PFSK-1 (cell line): ENCODE data around the gene FRMD3.

ENCODE experiments used
- FOXP2 ChIP-seq: optimal IDR thresholded peaks from 2 replicates; pipeline ENCODE3; 2011; ENCODE audit warnings: borderline replicate concordance, control low read depth, inconsistent platforms; ENCODE audit not compliant: insufficient read depth; ENCODE audit errors: extremely low read length, extremely low read depth
- POLR2AphosphoS5 ChIP-seq: IDR thresholded peaks from 2 replicates; pipeline ENCODE4 v1.6.1; 2012; ENCODE audit warnings: low read depth, mild to moderate bottlenecking, control low read depth, low read length, moderate library complexity
- SIN3A ChIP-seq: IDR thresholded peaks from 2 replicates; pipeline ENCODE4 v1.6.1; 2012; ENCODE audit warnings: mild to moderate bottlenecking, low read length, moderate library complexity, borderline replicate concordance; ENCODE audit not compliant: insufficient read depth
- TAF1 ChIP-seq: IDR thresholded peaks from 2 replicates; pipeline ENCODE4 v1.6.1; 2012; ENCODE audit warnings: low read length, control low read depth, borderline replicate concordance; ENCODE audit not compliant: insufficient read depth
- TF ChIP-seq, protein P1 (sequence below), 2 experiments: IDR thresholded peaks; 2 replicates each; pipeline versions ENCODE4 v1.6.1 to v1.8.0; 2011 to 2012; ENCODE audit warnings: low read depth in 2 of 2, low read length in 2 of 2, control low read depth in 1 of 2, inconsistent platforms in 1 of 2, mild to moderate bottlenecking in 1 of 2, moderate library complexity in 1 of 2; ENCODE audit not compliant: insufficient read depth in 1 of 2

DNA sequence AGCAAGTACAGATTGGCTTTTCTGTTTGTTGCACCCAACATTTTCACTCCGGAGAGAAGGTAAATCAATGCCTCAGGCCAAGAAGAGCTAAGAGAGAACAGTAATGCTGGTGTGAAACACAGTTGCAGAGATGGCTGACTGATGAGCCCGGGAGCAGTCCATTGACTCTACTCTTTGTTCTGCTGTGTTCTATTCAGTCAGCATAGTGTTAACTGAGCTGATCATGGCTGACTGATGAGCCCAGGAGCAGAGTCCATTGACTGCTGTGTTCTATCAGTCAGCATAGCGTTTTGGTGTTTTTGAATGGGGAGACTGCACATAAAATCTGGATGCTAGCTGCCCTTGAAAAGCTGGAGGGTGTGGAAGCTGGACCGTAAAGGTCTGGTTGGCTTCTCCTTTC lies 141.4 kb downstream of the FRMD3 start:
- TF ChIP-seq, protein P1, sequence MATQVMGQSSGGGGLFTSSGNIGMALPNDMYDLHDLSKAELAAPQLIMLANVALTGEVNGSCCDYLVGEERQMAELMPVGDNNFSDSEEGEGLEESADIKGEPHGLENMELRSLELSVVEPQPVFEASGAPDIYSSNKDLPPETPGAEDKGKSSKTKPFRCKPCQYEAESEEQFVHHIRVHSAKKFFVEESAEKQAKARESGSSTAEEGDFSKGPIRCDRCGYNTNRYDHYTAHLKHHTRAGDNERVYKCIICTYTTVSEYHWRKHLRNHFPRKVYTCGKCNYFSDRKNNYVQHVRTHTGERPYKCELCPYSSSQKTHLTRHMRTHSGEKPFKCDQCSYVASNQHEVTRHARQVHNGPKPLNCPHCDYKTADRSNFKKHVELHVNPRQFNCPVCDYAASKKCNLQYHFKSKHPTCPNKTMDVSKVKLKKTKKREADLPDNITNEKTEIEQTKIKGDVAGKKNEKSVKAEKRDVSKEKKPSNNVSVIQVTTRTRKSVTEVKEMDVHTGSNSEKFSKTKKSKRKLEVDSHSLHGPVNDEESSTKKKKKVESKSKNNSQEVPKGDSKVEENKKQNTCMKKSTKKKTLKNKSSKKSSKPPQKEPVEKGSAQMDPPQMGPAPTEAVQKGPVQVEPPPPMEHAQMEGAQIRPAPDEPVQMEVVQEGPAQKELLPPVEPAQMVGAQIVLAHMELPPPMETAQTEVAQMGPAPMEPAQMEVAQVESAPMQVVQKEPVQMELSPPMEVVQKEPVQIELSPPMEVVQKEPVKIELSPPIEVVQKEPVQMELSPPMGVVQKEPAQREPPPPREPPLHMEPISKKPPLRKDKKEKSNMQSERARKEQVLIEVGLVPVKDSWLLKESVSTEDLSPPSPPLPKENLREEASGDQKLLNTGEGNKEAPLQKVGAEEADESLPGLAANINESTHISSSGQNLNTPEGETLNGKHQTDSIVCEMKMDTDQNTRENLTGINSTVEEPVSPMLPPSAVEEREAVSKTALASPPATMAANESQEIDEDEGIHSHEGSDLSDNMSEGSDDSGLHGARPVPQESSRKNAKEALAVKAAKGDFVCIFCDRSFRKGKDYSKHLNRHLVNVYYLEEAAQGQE (IDR thresholded peaks at IDR 0.05; ENCODE audit: insufficient read depth in 1 of 2, low read depth in 2 of 2, low read length in 2 of 2): no peak
- TF ChIP-seq POLR2AphosphoS5 (no peak), SIN3A (no peak), TAF1 (no peak), FOXP2 (no peak)
